CD4-positive, alpha-beta T cell treated with Interleukin-4 for 4 hours (primary cell): Measurements from ENCODE around the gene RBM19.
"Not testable (repeated sequence)": the region's sequence is repeated elsewhere in the genome, so short reads cannot be mapped to it uniquely, and the experiment has no call there.

Experiments used
- DNase-seq: peaks from one replicate; pipeline ENCODE4 v3.0.0-alpha.2; 2020

RBM19 gene

DNA sequence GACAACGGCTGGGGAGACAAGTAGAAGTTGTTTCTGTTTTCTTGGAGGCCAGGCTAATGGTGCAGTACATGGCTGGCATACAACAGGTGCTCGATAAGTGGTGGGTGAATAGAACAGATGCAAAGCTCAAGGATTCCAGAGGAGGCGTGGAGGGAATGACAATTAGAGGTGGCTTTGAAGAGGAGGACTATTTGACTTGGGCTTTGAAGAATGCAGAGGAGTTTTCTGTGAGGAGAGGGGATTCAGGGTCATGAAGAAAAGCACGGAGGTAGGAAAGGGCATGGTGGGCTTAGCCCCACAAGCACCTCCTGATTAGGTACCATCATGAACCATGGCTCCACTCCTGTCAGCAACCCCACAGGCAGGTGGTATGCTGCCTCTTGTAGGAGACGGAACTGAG lies 142.3 kb downstream of the RBM19 start:
- no peak for DNase-seq

DNA sequence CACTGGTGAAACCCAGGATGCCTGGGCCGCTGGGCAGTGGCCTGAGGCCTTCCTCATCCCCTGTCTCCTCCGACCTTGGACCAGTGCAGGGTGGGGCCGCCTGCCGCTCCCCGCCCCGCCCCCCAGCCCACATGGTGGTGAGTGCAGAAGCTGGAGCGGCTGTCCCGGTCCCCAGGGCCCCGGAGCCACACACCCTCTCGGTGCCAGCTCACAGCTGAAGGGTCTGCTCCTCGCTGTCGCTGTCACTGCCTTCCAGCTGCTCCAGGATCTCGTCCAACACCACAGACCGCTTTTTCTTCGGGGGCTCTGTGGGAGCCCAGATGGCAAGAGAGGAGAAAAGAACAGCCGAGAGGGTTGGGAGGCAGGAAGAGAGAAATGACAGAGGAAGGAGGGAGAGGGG lies 143.1 kb downstream of the RBM19 start:
- DNase-seq = no peak

DNA sequence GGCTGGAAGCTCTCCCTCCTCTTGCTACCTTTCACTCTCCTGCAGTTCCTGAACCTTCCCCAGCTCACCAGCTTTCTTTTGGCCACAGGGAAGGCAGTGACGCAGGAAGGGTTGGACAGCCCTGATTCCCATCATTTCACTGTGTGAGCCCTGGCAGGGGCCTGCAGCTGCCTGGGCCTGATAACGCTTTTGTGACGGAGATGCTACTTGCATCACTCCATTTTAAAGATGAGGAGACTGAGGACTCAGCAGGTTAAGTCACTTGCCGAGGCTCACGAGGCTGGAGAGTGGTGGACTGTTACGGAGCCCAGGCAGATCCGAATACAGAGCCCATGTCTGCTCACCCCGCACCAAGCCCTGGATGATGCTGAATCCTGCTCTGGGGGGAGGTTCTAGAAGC lies 145.3 kb downstream of the RBM19 start:
- no peak for DNase-seq

DNA sequence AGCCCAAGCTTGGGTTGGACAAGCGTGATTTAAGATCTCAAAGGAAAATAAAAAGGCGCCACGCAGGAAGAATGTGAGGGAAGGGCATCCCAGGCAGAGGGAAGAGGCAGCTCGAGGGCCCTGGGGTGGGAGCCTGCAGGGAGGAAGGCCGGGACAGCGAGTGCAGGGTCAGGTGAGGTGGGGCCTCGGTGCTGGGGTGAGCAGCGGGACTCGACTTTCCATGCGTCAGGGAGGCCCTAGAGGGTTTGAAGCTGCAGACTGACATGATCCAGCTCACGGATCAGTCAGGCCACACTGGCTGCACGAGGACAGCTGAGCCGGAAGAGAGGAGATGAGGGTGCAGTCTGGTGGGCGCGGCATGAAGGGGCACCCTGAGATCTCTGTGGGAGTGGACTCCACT lies 145.8 kb downstream of the RBM19 start:
- DNase-seq = no peak

DNA sequence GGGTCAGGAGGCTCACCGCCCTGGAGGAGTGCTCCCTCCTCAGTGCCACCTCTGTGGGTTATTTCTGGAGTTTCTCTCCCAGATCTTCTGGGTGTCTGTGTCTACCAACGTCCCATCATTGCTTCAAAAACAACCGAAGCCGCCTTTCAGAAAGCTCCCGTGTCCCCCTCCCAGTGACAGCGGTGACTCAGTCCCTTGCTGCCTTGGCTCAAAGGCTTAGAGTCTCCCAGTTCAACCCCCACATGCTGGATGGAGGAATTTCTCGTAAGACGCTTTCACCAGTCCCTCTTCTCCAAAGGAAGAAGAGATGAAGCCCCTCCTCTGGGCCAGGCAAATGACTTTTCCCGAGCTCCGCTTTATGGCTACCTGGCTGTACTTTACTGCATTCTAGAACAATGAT lies 146.6 kb downstream of the RBM19 start:
- DNase-seq = no peak

GRCh38 chr12:113818833-113819232 lies 147.3 kb downstream of the RBM19 start:
- no peak for DNase-seq

GRCh38 chr12:113818283-113818682 lies 147.8 kb downstream of the RBM19 start:
- DNase-seq = no peak

GRCh38 chr12:113816866-113817265 lies 149.3 kb downstream of the RBM19 start:
- no peak for DNase-seq

DNA sequence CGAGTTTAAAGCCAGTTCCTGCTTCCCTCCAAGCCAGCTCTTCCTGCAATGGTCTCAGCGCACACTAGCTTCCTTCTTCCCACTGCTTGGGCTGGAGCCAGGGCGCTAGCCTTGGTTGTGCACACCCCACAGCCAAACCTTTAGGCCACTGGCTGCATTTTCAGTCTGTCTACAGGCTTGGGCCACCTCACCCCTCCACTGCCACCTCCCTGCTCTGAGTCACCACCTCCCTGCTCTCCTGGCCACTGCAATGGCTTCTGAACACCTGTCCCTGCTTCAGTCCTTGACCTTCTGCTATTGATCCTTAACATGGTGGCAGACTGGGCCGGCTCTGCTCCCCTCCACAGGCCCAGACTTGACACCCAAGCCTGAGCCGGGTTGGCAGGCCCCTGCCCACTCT lies 151.1 kb downstream of the RBM19 start:
- DNase-seq = no peak

- no peak for DNase-seq
Measured at GRCh38 chr12:113813229-113813541, 152.9 kb downstream of the RBM19 start.

DNA sequence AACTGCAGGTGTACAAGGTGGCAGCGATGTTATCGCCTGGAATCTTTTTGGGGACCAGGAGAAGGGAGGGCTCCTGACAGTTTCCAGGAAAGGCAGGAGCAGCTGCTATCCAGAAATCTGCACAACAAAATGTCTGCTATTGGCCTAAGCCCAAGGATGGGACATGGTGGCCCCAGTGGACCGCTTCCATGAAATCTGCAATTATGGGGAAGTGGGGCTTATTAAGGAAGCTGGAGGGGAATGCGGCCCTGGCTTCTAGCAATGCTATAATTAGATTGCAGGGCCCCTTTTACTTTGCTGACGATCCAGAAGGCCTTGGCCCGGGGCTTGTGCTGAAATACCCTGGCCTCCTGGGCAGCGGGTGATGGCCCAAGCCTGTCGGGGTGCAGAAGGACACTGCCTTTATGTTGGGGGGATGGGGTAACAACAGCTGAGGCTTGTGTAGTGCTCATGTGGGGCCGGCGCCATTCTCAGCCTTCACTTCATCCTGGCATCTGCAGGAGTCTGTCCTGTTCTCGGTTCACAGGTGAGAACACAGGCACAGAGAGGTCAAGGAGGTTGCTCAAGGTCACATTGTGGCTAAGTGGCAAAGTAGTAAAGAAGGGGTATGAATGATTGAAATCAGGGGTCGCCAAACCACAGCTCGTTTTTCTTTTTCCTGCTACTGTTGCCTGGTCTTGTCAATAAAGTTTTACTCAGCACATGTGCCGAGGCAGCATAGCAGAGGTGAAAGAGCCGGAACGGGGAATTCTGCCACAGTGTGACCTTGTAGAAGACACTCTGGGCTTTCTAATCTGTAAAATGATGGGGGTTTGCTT lies 153.5 kb downstream of the RBM19 start:
- DNase-seq = no peak

DNA sequence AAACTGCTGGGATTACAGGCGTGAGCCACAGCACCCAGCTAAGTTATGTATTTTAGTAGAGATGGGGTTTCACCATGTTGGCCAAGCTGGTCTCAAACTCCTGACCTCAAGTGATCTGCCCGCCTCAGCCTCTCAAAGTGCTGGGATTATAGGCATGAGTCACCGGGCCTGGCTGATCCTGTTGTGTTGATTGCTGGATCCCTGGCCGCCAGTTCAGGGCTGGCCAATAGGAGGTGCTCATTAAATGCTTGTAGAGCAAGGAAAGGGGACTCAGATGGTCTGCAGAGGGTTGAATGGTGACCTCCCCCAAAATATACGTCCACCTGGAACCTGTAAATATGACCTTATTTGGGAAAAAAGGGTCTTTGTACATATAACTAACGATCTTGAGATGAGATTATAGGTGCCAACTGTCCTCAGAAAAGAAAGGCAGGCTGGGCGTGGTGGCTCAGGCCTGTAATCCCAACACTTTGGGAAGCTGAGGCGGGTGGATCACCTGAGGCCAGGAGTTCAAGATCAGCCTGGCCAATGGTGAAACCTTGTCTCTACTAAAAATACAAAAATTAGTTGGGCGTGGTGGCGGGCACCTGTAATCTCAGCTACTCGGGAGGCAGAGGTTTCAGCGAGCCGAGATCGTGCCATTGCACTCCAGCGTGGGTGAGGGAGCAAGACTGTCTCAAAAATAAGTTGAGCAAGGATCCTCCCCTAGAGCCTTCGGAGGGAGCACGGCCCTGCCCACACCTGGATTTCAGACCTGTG lies 156.5 kb downstream of the RBM19 start:
- DNase-seq = not testable (repeated sequence)

DNA sequence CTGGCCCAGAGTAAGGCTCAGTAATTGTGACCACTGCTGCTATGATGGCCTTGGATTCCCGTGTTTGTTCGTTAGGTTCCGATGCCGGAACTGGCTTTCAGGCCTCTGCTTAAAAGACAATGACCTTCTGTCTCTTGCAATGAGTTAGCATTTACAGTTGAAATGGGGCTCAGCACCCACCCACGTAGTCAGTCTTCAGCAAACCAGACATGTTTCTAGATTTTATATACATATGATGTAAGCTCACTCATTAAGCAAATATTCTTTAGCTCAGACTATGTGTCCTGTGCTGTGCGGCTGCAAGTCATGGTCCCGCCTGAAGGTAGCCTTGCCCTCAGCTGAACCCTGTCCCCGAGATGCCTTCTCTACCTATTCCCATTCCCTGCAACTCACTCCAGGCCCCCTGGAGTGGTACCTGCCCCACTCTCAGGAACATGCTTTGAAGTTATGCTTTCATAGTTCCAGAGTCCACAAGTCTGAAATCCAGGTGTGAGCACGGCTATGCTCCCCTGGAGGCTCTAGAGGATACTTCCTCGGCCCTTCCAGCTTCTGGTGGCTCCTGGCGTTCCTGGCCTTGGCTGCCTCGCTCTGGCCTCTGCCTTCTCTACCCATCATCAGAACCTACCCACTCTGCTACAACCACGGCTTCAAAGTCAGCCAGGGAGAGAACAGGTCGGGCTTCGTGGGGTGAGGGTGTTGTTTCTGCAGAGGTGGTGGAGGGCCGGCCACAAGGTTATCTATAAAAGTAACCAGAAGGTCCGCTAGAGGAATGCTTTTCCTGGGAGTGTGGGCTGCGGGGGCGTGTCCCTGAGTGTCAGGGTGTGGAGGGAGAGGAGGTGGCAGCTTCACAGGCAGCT lies 157.8 kb downstream of the RBM19 start:
- no peak for DNase-seq

DNA sequence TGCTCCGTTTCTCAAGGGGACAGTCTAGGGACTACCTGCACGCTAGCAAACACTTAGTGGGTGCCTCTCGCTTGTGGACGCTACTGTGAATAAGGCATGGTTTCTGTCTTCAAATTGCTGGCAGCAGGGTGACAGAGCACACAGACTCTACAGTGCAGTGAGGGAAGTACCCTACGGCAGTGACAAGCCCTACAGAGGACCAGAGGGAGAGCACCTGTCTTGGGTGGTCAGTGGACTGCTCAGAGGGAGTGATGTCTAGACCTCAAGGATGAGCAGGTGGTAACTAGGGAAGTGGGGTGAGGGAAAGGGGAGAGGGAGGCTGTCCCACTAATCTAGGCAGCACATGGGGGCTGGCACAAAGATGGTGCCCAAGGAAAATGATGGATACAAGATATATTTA lies 160.5 kb downstream of the RBM19 start:
- no peak for DNase-seq

GRCh38 chr12:113804961-113805600 lies 161.0 kb downstream of the RBM19 start:
- DNase-seq = no peak

DNA sequence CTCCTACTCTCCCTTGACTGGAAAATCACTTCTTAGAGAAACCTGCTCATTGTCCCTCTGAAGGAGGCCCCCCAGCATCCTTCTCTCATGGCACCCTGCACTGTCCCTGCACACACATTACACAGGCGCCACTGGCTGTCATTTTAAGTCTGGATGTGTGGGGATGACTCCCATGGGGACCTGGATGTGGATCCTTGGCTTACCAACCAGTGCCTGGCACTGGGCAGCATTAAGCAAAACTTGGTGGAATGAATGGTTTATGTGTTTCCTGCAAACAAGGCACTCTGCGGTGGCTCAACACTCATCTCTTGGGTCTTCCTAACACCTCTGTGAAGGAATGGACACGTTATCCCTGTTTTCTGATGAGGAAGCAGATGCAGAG lies 162.4 kb downstream of the RBM19 start:
- no peak for DNase-seq

- DNase-seq = no peak
Measured at GRCh38 chr12:113802966-113803758, 163.0 kb downstream of the RBM19 start.

DNA sequence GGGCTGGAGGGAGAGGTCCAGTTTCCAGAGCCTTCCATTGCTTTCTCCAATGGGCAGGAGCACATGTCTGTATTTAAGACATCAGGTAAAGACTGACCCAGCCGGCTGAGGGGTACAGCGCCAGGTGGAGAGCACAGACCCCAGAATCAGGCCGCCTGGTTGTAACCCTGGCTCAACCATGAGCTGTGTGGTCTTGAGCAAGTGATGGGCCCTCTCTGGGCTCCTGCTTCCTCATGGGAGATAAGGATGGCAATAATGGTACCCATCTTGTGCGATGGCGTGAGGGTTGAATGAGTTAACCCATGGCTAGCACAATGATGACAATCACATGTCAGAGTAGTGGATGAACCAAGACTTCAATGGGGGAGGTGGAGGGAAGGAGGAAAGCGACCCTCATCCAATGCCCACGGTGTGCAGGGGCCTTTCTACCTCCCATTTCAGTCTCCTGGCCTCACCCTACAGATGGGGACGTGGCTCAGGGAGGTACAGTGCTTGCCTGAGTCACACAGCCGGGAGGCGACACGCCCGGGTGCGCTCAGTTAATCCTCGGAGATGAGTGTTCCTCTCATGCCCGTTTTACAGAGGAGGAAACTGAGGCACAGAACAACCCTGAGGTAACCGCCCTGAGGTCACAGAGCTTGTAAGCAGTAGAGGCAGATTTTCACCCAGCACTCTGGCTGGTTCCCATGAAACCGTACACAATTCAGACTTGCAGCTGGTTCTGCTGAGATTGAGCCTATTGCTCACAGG lies 163.9 kb downstream of the RBM19 start:
- DNase-seq = no peak

DNA sequence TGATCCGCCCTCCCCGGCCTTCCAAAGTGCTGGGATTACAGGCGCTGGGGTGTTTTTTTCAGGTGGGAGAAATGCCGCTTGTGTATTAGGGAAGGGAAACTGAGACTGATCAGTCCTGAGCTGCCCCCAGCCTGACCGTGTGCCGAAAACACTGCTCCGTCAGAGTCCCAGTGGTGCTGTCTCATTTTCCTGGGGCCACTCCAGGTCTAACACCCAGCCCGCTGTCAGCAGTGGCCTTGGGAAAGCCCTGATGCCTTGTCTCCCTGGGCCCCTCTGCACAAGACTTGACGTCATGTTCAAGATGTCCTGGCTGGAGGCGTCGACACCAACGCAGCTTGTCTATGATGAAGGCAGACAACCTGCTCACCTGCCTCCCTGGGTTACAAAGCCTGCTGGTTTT lies 165.9 kb downstream of the RBM19 start:
- DNase-seq = no peak

GRCh38 chr12:113798552-113798951 lies 167.6 kb downstream of the RBM19 start:
- no peak for DNase-seq

GRCh38 chr12:113797535-113797868 lies 168.6 kb downstream of the RBM19 start:
- DNase-seq = no peak
